Sigmoid colon (tissue), 7 donors: Measurements from ENCODE around the gene CALHM5. TPM values are rescaled to one million over a fixed set of nuclear protein-coding genes. Genes with fewer than 3 reads are reported as not detected.

Experiments
- DNase-seq: peaks from one replicate; pipeline ENCODE4 v3.0.0-alpha.2; 2019
- H3K27ac ChIP-seq, 4 donors: fragments of 200-600 bp; sonication (generic); one replicate each; pipeline ENCODE4 v1.5.1; 2016 to 2019; ENCODE audit warnings: mild to moderate bottlenecking in 1 of 4
- H3K27me3 ChIP-seq, 3 donors: fragments of 200-600 bp; sonication (generic); one replicate each; pipeline ENCODE4 v1.5.1; 2019; ENCODE audit warnings: mild to moderate bottlenecking in 1 of 3
- H3K36me3 ChIP-seq, 4 donors: fragments of 200-600 bp; sonication (generic); one replicate each; pipeline ENCODE4 v1.5.1; 2016 to 2019
- H3K4me1 ChIP-seq, 4 donors: fragments of 200-600 bp; sonication (generic); one replicate each; pipeline ENCODE4 v1.5.1; 2017 to 2019
- H3K4me3 ChIP-seq, 4 donors: fragments of 200-600 bp; sonication (generic); one replicate each; pipeline ENCODE4 v1.5.1; 2017 to 2019; ENCODE audit warnings: mild to moderate bottlenecking in 2 of 4, moderate library complexity in 1 of 4
- H3K9me3 ChIP-seq, 4 donors: fragments of 200-600 bp in 3 of 4; sonication (generic) in 3 of 4; one replicate each; pipeline versions ENCODE4 v1.5.1 to v1.6.1; 2013 to 2019
- EP300 ChIP-seq, 4 donors: sonication (generic); formaldehyde crosslinking; IDR thresholded peaks; one replicate each; pipeline ENCODE4 v1.6.1; 2017; ENCODE audit warnings: antibody characterized with exemption in 4 of 4
- POLR2A ChIP-seq, 2 donors: fragments of 450-650 bp; IDR thresholded peaks; one replicate each; pipeline ENCODE4 v1.6.1; 2016; ENCODE audit warnings: antibody characterized with exemption in 2 of 2, mild to moderate bottlenecking in 2 of 2, moderate library complexity in 2 of 2
- POLR2AphosphoS5 ChIP-seq, 4 donors: sonication (generic); formaldehyde crosslinking; IDR thresholded peaks; one replicate each; pipeline ENCODE4 v1.6.1; 2017; ENCODE audit warnings: antibody characterized with exemption in 4 of 4
- WGBS, 2 donors: extraction: QIAGEN DNeasy Blood & Tissue Kit; methylation state at CpG; one replicate each; pipeline ENCODE4 v1.1.7; 2013; 5-methylcytosine and 5-hydroxymethylcytosine counted together
- intact Hi-C: fragments of 100-400 bp; cut with DNase I; formaldehyde crosslinking; loops from one replicate; pipeline ENCODE4 v1.15.1; 2023
- polyA plus RNA-seq, 3 donors: library from polyadenylated mRNA; stranded (reverse); fragments of 200-250 nt; gene quantifications; one replicate each; pipeline ENCODE4 v1.2.3, GENCODE V29; 2013
- total RNA-seq, 4 donors: library from RNA; depleted of rRNA; stranded (reverse); fragments of >200 nt; gene quantifications; one replicate each; pipeline ENCODE4 v1.1.0, GENCODE V29; 2016
- TF ChIP-seq, protein P1 (sequence below), 4 experiments: fragments of 450-650 bp in 3 of 4; fragments of 200-600 bp in 1 of 4; IDR thresholded peaks; one replicate each; pipeline ENCODE4 v1.5.1; 2016 to 2019; ENCODE audit warnings: antibody characterized with exemption in 4 of 4, mild to moderate bottlenecking in 3 of 4, moderate library complexity in 2 of 4
- donor health status: healthy with polysubstance abuse.
- donor health status: Bipolar disorder and iron deficiency.
- donor health status: healthy.

The CALHM5 gene
- total and polyA plus RNA-seq, 7 donors = 0.23 to 2.5 (median 1.5) TPM

DNA sequence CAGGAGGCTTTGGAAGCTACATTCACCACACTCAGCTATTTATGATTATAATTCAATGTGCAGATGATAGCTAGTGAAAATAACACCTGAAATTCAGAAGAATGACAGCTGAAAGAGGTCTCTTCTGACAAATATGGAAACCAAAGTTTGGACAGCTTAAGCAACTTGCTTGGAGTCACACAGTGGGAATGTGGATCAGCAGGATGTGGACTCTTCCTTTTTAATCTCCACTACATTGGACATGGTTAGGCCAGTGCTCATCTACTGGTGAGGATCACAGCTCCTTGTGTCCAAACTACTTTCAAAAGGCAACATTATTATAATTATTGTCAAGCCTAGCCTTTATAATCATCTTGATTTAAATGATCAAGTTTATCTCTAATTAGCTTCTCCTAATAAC is 23.7 kb downstream of the CALHM5 start:
- DNase-seq = no peak
- Histone ChIP-seq H3K36me3 (no peaks in the 10 kb centered on the region), H3K9me3 (no peaks in the 10 kb centered on the region), H3K4me1 (no peaks in the 10 kb centered on the region), H3K4me3 (no peak overlapping the region), H3K27me3 (no peaks in the 10 kb centered on the region), H3K27ac (no peak overlapping the region)
- TF ChIP-seq POLR2A (IDR thresholded peaks at IDR 0.05) = no peak
- no peak for TF ChIP-seq POLR2AphosphoS5 (IDR thresholded peaks at IDR 0.05)
- TF ChIP-seq EP300 (IDR thresholded peaks at IDR 0.05) = no peak
- TF ChIP-seq, protein P1, sequence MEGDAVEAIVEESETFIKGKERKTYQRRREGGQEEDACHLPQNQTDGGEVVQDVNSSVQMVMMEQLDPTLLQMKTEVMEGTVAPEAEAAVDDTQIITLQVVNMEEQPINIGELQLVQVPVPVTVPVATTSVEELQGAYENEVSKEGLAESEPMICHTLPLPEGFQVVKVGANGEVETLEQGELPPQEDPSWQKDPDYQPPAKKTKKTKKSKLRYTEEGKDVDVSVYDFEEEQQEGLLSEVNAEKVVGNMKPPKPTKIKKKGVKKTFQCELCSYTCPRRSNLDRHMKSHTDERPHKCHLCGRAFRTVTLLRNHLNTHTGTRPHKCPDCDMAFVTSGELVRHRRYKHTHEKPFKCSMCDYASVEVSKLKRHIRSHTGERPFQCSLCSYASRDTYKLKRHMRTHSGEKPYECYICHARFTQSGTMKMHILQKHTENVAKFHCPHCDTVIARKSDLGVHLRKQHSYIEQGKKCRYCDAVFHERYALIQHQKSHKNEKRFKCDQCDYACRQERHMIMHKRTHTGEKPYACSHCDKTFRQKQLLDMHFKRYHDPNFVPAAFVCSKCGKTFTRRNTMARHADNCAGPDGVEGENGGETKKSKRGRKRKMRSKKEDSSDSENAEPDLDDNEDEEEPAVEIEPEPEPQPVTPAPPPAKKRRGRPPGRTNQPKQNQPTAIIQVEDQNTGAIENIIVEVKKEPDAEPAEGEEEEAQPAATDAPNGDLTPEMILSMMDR (IDR thresholded peaks at IDR 0.05) = no peak
- intact Hi-C loops = loop anchor here (10.0 kb wide), 1 partner anchor 110 kb away; no protein-coding TSS in a partner anchor

DNA sequence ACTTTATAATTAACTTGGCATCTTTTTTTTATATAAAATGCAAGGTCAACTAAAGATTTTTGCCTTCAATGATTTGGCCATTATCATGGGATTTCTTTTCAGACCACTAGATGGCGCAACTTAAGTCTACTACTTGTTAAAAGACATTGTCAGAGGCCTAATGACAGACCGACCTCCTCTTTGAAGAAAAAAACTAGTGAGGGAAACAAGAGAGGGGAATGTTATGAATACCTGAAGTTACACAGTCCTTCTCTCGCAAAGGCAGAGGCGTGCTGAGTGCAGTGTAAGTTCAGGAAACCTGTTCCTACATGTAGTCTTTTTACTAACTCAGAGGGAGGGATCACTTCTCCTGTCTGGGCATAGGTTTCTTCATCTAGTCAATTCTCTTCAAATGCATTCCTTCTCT is 24.8 kb downstream of the CALHM5 start:
- Histone ChIP-seq H3K27ac (no peak overlapping the region), H3K9me3 (no peaks in the 10 kb centered on the region), H3K4me1 (no peaks in the 10 kb centered on the region), H3K4me3 (no peak overlapping the region), H3K27me3 (no peaks in the 10 kb centered on the region), H3K36me3 (no peaks in the 10 kb centered on the region)
- intact Hi-C loops = loop anchor here (1.0 to 10.0 kb wide), 2 partner anchors 25 to 109 kb away; no protein-coding TSS in a partner anchor
- TF ChIP-seq, protein P1 (IDR thresholded peaks at IDR 0.05) = peak; percentile 33 to 75 (median 60)
- TF ChIP-seq POLR2AphosphoS5 (IDR thresholded peaks at IDR 0.05) = no peak
- 7 to 15% methylated on average over 4 of the region's 4 CpGs for WGBS, 2 donors
- no peak for DNase-seq

DNA sequence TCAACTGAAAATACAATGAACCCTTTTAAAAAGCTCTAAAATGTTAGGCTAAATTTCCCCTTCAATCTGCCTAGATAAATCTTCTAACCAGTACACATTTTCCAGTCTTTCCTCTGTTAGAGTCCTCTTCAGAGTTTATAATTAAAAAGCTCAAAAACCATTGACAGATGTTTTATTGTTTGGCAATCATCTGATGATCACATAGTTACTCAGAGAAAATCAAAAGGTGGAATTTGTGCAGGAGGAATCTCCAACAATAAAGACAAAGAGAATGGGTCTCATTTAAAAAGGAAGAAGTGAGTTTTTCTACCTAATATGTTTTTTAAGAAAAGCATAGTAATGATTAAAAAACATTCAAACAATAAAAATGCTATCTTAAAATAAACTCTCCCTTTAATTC is 31.0 kb downstream of the CALHM5 start:
- intact Hi-C loops = no loop called here
- Histone ChIP-seq H3K27ac (no peak overlapping the region), H3K4me1 (no peaks in the 10 kb centered on the region), H3K9me3 (no peaks in the 10 kb centered on the region), H3K36me3 (no peaks in the 10 kb centered on the region), H3K27me3 (no peaks in the 10 kb centered on the region), H3K4me3 (no peak overlapping the region)
- TF ChIP-seq POLR2A (IDR thresholded peaks at IDR 0.05) (no peak), EP300 (IDR thresholded peaks at IDR 0.05) (no peak), POLR2AphosphoS5 (IDR thresholded peaks at IDR 0.05) (no peak)
- TF ChIP-seq, protein P1 (IDR thresholded peaks at IDR 0.05) = no peak
- DNase-seq = no peak

DNA sequence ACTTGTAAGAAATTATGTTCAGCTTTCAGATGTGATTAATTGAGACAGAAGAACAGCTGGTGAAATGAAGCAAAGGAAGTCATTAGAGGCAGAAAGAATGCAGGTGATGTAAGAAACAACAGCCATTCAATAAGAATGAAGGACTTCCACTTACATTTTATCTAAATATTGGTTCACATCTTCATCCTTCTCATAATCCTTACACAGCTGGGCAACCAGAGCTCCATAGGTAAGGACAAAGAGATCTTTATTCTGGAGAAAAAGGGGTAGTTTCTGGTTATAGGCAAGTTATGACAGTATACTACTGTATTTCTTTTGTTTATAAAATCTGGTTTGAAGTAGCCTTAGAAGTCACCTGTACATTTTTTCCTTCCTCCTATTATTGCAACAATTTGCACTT is 31.7 kb downstream of the CALHM5 start:
- TF ChIP-seq POLR2AphosphoS5 (IDR thresholded peaks at IDR 0.05) (no peak), EP300 (IDR thresholded peaks at IDR 0.05) (no peak), POLR2A (IDR thresholded peaks at IDR 0.05) (no peak)
- TF ChIP-seq, protein P1 (IDR thresholded peaks at IDR 0.05) = no peak
- intact Hi-C loops = no loop called here
- Histone ChIP-seq H3K9me3 (no peaks in the 10 kb centered on the region), H3K4me3 (no peak overlapping the region), H3K4me1 (no peaks in the 10 kb centered on the region), H3K36me3 (no peaks in the 10 kb centered on the region), H3K27ac (no peak overlapping the region), H3K27me3 (no peaks in the 10 kb centered on the region)
- DNase-seq = no peak

DNA sequence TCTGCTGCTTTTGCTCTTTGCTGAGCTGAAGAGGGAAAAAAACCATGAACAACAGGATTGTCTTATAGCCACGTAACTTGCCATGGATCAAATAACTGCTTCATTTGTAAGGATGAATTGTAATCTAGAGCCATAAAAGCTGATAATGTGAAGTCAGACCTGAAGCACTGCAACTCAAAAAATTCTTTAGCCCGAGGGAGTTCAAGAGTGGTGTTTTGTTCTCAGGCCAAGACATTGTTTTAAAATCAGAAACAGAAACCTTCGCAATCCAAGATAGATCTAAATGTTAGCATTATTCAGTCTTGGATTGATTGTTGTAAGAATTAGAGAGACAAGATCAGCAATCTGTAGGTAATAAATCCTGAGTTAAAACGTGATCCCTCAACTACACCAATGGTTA is 34.2 kb downstream of the CALHM5 start, which contains the start of gene TRAPPC3L:
Gene TRAPPC3L (minus strand): TSS at position 34 of the 400 bp plus-strand sequence. CDS start 170 bp downstream, outside the sequence.
- Histone ChIP-seq H3K4me1 (no peaks in the 10 kb centered on the region), H3K4me3 (no peak within 1 kb of the TSS), H3K27ac (no peak within 1 kb of the TSS), H3K36me3 (no peaks in the 10 kb centered on the region), H3K9me3 (no peaks in the 10 kb centered on the region), H3K27me3 (no peaks in the 10 kb centered on the region)
- intact Hi-C loops = no loop called here
- TF ChIP-seq POLR2AphosphoS5 (IDR thresholded peaks at IDR 0.05) (no peak), EP300 (IDR thresholded peaks at IDR 0.05) (no peak)
- 35 to 63% methylated on average over 4 of the region's 4 CpGs for WGBS, 2 donors
- DNase-seq = no peak
